Small intestine (tissue), 7 donors: Measurements from ENCODE around the gene KDSR. TPM values are rescaled to one million over a fixed set of nuclear protein-coding genes. Genes with fewer than 3 reads are reported as not detected.
"Not testable (repeated sequence)": the region's sequence is repeated elsewhere in the genome, so short reads cannot be mapped to it uniquely, and the experiment has no call there.

Experiments used
- DNase-seq, 2 donors: peaks; one replicate each; pipeline versions ENCODE4 v3.0.0 to v3.0.0-alpha.2; 2013
- FAIRE-seq: peaks from 2 replicates; lab custom pipeline; 2012; peaks lifted over from hg19 to GRCh38; lab: Jason Lieb, UNC
- H3K27ac ChIP-seq, 3 donors: one replicate each; pipeline ENCODE4 v1.5.1; 2013; ENCODE audit warnings: low read length in 2 of 3, mild to moderate bottlenecking in 2 of 3, control low read depth in 1 of 3, inconsistent platforms in 1 of 3, low read depth in 1 of 3, moderate library complexity in 1 of 3
- H3K27me3 ChIP-seq, 3 donors: one replicate each; pipeline ENCODE4 v1.6.1; 2013; ENCODE audit warnings: low read length in 3 of 3, inconsistent platforms in 1 of 3; ENCODE audit not compliant: control insufficient read depth in 3 of 3, insufficient read depth in 3 of 3
- H3K36me3 ChIP-seq, 3 donors: one replicate each; pipeline ENCODE4 v1.6.1; 2013; ENCODE audit warnings: low read length in 3 of 3, inconsistent platforms in 1 of 3, low read depth in 1 of 3, mild to moderate bottlenecking in 1 of 3, moderate library complexity in 1 of 3; ENCODE audit not compliant: control insufficient read depth in 3 of 3, insufficient read depth in 2 of 3
- H3K4me1 ChIP-seq, 3 donors: one replicate each; pipeline ENCODE4 v1.6.1; 2013; ENCODE audit warnings: low read length in 2 of 3, inconsistent platforms in 1 of 3, low read depth in 1 of 3, mild to moderate bottlenecking in 1 of 3, moderate library complexity in 1 of 3; ENCODE audit not compliant: control insufficient read depth in 3 of 3, insufficient read depth in 2 of 3
- H3K4me3 ChIP-seq, 3 donors: one replicate each; pipeline ENCODE4 v1.5.1; 2013; ENCODE audit warnings: low read length in 3 of 3, control low read depth in 1 of 3, inconsistent platforms in 1 of 3, low read depth in 1 of 3, mild to moderate bottlenecking in 1 of 3, moderate library complexity in 1 of 3
- H3K9me3 ChIP-seq, 2 donors: one replicate each; pipeline ENCODE4 v1.6.1; 2013; ENCODE audit warnings: low read depth in 1 of 2, low read length in 1 of 2; ENCODE audit not compliant: control insufficient read depth in 2 of 2, insufficient read depth in 1 of 2
- WGBS, 3 donors: extraction: QIAGEN DNeasy Blood & Tissue Kit; methylation state at CpG; one replicate each; pipeline ENCODE4 v1.1.7; 2013; 5-methylcytosine and 5-hydroxymethylcytosine counted together
- polyA plus RNA-seq, 4 donors: library from polyadenylated mRNA; stranded (reverse) in 3 of 4; unstranded in 1 of 4; fragments of 200-250 nt in 3 of 4; fragments of 120-200 nt in 1 of 4; gene quantifications; one replicate each; pipeline versions ENCODE4 v1.2.1 to v1.2.3, GENCODE V29; 2013
- donor health status: healthy with polysubstance abuse.
- donor health status: control.
- donor health status: control.
- donor health status: Bipolar disorder and iron deficiency.
- donor health status: healthy.

Gene KDSR
- polyA plus RNA-seq, 4 donors = 5.8 to 40.6 (median 16.2) TPM

- H3K27me3 ChIP-seq, H3K9me3 ChIP-seq, H3K4me1 ChIP-seq, H3K4me3 ChIP-seq, H3K27ac ChIP-seq, FAIRE-seq, DNase-seq: not testable (repeated sequence)
- peaks cover 4 to 24% (median 11%) of the 10 kb centered on the region in 3 donors for H3K36me3 ChIP-seq
- no CpG with 5 or more reads among the region's 2 CpGs for WGBS, 3 donors
Observed at GRCh38 chr18:63363420-63363819, 3.6 kb downstream of the KDSR start.

GRCh38 chr18:63356272-63356896 is 10.6 kb downstream of the KDSR start:
- H3K36me3 ChIP-seq = peaks cover 11 to 54% (median 16%) of the 10 kb centered on the region in 3 donors
- no peak for FAIRE-seq
- WGBS, 3 donors = 88 to 92% (median 90%) methylated on average over 7 of the region's 7 CpGs

GRCh38 chr18:63350230-63350629 is 16.8 kb downstream of the KDSR start:
- no peak for DNase-seq
- H3K4me3 ChIP-seq = no peak overlapping the region
- no peaks in the 10 kb centered on the region for H3K9me3 ChIP-seq
- FAIRE-seq = no peak
- no peaks in the 10 kb centered on the region for H3K27me3 ChIP-seq
- peaks cover 21 to 58% (median 23%) of the 10 kb centered on the region in 3 donors for H3K36me3 ChIP-seq
- H3K4me1 ChIP-seq = no peaks in the 10 kb centered on the region
- H3K27ac ChIP-seq = no peak overlapping the region
- 50% methylated on average over 2 of the region's 2 CpGs for WGBS, 3 donors

More at GRCh38 chr18:63356272-63356896, 10.6 kb downstream of the KDSR start:
- H3K4me1 ChIP-seq = no peaks in the 10 kb centered on the region
- H3K27me3 ChIP-seq = no peaks in the 10 kb centered on the region
- H3K27ac ChIP-seq = no peak overlapping the region
- DNase-seq = no peak
- H3K4me3 ChIP-seq = no peak overlapping the region
- no peaks in the 10 kb centered on the region for H3K9me3 ChIP-seq

GRCh38 chr18:63348508-63349136 is 18.4 kb downstream of the KDSR start:
- no peaks in the 10 kb centered on the region for H3K9me3 ChIP-seq
- no peak overlapping the region for H3K27ac ChIP-seq
- H3K4me3 ChIP-seq = no peak overlapping the region
- no peak for DNase-seq
- 92 to 97% (median 95%) methylated on average over 7 of the region's 7 CpGs for WGBS, 3 donors
- peaks cover 15 to 63% (median 19%) of the 10 kb centered on the region in 3 donors for H3K36me3 ChIP-seq
- no peaks in the 10 kb centered on the region for H3K4me1 ChIP-seq
- H3K27me3 ChIP-seq = no peaks in the 10 kb centered on the region
- no peak for FAIRE-seq

GRCh38 chr18:63346480-63347183 is 20.4 kb downstream of the KDSR start:
- no peak for FAIRE-seq
- no peaks in the 10 kb centered on the region for H3K27me3 ChIP-seq
- H3K4me3 ChIP-seq = no peak overlapping the region
- H3K4me1 ChIP-seq = no peaks in the 10 kb centered on the region
- H3K27ac ChIP-seq = no peak overlapping the region
- 87 to 89% (median 88%) methylated on average over 7 of the region's 7 CpGs for WGBS, 3 donors
- peaks cover 17 to 69% (median 20%) of the 10 kb centered on the region in 3 donors for H3K36me3 ChIP-seq
- no peaks in the 10 kb centered on the region for H3K9me3 ChIP-seq
- no peak for DNase-seq

- FAIRE-seq (no peak), DNase-seq (no peak)
- Histone ChIP-seq H3K36me3 (peaks cover 17 to 67% (median 18%) of the 10 kb centered on the region in 3 donors), H3K4me1 (no peaks in the 10 kb centered on the region), H3K27ac (no peak overlapping the region), H3K9me3 (no peaks in the 10 kb centered on the region), H3K27me3 (no peaks in the 10 kb centered on the region), H3K4me3 (no peak overlapping the region)
- WGBS, 3 donors = 53 to 61% (median 57%) methylated on average over 7 of the region's 7 CpGs
Observed at GRCh38 chr18:63346031-63346430, 21.0 kb downstream of the KDSR start.

GRCh38 chr18:63344918-63345317 is 22.1 kb downstream of the KDSR start:
- peaks cover 15 to 64% (median 19%) of the 10 kb centered on the region in 3 donors for H3K36me3 ChIP-seq

GRCh38 chr18:63344263-63344662 is 22.7 kb downstream of the KDSR start:
- H3K36me3 ChIP-seq = peaks cover 13 to 61% (median 15%) of the 10 kb centered on the region in 3 donors
- DNase-seq = peak; percentile 20 to 22
- WGBS, 3 donors = 23 to 69% (median 43%) methylated on average over 5 of the region's 5 CpGs
- FAIRE-seq = no peak
- H3K4me1 ChIP-seq = no peaks in the 10 kb centered on the region
- H3K27me3 ChIP-seq = no peaks in the 10 kb centered on the region
- no peak overlapping the region for H3K27ac ChIP-seq
- no peaks in the 10 kb centered on the region for H3K9me3 ChIP-seq
- no peak overlapping the region for H3K4me3 ChIP-seq

More at GRCh38 chr18:63344918-63345317, 22.1 kb downstream of the KDSR start:
- H3K4me1 ChIP-seq = no peaks in the 10 kb centered on the region
- no peak overlapping the region for H3K4me3 ChIP-seq
- FAIRE-seq (no peak), DNase-seq (no peak)
- H3K9me3 ChIP-seq = no peaks in the 10 kb centered on the region
- H3K27ac ChIP-seq = no peak overlapping the region
- no peaks in the 10 kb centered on the region for H3K27me3 ChIP-seq
- 50 to 74% (median 63%) methylated on average over 2 of the region's 2 CpGs for WGBS, 3 donors
